ENCODE results near the gene ABCC5.

ABCC5 gene

GRCh38 chr3:183918178-183918577, 99.5 kb downstream of the ABCC5 start:
- no peak for DNase-seq

- no peak for DNase-seq
These were observed 99.9 kb downstream of the ABCC5 start for GRCh38 chr3:183917776-183918175.

DNA sequence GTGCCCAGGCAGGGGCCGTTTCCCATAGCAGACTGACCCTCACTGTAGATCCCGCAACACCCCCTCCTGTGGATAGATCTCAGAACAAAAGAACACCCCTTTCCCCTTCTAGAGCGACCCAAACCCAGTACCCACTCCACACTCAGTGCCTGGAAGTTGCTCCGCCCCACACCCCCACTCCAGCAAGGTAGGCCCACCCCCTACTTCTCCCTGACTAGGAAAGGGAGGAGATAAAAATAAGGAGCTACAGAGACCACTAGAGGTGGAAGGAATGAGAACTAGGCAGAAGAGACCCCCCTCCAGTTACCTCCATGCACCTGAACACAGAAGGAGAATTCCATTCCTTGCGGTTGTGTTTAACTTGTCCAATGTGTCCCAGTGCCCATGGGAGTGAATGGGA, 102.8 kb downstream of the ABCC5 start:
- DNase-seq, result no peak

- DNase-seq, result no peak
These were observed 104.1 kb downstream of the ABCC5 start for GRCh38 chr3:183913580-183913920.

GRCh38 chr3:183912895-183913579, 104.6 kb downstream of the ABCC5 start:
- DNase-seq, result no peak

DNA sequence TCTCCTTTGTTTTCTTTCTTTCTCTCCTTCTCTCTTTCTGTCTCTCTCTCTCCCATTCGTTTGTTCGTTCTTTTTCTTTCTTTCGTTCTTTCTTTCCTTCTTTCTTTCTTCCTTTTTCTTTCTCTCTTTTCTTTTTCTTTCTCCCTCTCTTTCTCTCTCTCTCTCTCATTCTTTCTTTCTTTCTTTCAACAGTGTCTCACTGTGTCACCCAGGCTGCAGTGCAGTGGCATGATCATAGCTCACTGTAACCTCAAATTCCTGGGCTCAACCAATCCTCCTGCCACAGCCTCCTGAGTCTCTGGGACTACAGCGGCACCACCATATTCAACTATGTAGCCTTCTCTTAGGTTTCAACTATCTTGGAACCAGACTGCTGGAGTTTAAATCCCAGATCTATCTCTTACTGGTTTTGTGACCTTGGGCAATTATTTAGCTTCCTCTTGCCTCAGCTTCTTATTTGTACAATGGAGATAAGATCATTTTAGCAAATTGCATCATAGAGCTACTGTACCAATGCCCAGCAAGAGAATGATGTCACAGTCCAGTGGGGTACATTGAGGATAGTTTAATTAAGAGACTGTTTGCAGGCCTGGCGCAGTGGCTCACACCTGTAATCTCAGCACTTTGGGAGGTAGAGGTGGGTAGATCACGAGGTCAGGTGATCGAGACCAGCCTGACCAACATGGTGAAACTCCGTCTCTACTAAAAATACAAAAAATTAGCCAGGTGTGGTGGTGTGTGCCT, 105.7 kb downstream of the ABCC5 start:
- no peak for DNase-seq

DNA sequence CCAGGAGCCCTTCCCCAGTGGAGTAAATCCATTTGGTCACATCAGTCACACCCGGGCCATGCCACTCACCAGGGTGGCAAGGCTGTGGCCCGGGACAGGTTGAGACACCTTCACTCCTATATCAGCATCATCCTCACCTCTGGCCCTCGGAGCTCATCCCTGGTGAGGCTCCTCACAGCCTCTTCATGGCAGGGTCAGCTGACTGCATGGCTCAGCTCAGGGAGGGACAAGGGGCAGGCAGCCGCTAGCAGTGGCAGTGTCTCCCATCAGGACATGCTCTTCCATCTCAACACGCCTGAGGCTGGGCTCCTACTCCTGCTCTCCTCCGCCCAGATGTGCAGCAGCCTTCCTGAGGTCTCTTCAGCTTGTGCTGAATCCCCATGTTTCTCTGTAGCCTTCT, 106.6 kb downstream of the ABCC5 start:
- no peak for DNase-seq

GRCh38 chr3:183909030-183909600, 108.6 kb downstream of the ABCC5 start:
- DNase-seq, result no peak

GRCh38 chr3:183907911-183908331, 109.8 kb downstream of the ABCC5 start:
- DNase-seq, result no peak

DNA sequence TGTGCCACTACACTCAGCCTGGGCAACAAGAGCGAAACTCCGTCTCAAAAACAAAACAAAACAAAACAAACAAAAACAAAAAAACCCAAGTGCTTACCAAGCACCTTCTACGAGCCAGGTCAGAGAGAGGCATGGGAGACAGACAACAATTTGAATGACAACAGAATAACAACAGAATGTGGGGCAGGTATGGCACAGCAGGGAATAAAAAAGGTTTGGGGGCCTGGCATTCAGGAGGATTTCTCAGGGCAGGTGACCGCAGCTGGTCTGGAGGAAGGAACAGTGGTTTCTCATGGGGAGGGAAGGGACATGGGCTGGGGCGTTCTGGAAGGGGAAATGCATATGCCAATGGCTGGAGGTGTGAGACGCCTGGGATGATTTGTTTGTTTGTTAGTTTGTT, 110.5 kb downstream of the ABCC5 start:
- DNase-seq, result no peak

DNA sequence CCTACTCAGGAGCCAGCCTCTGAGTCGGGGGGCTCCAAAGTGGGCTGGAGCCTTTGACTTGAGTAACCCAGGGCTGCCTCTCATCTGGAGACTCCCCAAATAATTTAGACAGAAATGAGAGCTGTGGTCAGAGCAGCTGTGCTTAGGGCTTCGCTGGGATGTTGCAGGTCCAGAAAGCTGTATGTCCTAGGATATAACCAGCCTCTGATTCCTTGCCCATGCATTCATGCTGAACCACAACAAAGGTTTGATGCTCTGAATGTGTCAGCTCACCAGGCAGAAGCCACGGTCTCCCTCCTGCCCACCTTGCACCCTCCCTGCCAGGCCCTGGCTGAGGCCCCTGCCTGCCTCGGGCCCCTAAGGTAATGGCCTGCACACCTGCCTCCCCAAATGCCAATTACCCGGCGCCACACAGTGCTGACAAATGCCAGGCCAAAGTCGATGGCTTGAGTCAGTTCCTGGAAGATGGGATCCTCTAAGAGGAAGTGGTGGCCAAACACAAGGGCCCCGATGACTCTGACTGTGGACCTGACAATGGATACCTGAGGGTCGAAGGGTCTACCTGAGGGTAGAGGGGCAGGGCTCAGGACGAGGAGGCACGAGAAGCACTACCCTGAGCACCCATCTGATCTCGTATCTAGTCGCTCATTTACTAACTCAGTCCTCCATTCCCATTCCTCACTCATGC, 111.3 kb downstream of the ABCC5 start:
- no peak for DNase-seq

GRCh38 chr3:183904833-183905780, 112.6 kb downstream of the ABCC5 start:
- no peak for DNase-seq

DNA sequence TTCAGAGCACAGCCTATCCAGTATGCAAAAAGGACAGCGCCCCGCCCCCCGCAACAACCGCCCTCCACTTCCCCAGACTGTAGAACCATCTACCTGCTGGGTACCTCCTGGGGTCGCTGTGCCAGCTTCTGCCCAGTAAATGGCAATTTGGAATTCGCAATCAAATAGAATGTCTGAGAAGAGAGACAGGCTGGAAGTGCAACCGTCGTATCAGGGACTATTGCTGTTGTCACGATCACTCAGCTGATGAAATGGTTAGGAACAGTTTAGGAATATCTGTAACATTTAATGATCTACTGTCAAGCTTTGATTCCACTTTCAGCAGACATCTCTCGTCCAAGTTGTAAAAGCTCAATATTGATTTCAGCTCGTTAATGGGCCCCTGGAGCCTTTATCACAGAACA, 119.7 kb downstream of the ABCC5 start:
- DNase-seq, result no peak

DNA sequence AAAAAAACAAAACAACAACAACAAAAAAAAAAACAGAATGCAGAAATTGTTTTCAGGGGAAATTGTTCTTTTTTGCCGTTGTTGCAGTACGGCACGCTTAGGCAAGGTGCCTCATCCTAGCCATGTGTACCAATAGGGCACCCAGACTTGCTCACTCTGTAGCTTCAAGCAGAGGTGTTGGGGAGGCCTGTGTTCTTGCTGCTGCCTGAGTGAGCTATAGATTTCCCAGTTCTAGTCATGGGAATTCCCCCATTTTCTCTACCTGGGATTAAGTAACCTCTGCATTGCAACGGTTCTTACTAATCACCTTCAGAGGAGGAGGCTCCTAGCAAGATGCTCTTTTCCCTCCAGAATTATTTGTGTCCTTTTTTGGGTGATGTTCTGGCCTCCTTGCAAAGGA, 120.1 kb downstream of the ABCC5 start:
- DNase-seq, result no peak

- no peak for DNase-seq
These were observed 121.1 kb downstream of the ABCC5 start for GRCh38 chr3:183896610-183897009.

GRCh38 chr3:183896184-183896583, 121.5 kb downstream of the ABCC5 start:
- DNase-seq, result no peak

DNA sequence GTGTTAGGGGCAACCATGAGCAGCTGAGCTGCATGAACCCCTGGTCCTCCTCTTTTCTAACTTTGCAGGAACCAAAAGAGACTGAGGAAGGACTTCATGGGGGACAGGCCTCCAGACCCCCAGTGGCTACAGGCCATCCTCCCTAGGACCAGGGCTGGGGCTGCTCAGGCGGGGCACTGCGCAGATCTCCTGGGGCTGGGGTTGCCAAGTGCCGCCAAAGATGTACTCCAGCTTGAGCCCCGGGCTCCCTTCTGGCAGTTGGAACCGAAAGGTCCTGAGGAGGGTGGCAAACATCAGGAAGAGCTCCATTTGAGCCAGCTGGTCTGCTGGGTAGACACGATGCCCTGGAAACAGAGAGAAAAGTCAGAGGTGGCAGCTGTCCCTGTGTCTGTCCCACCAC, 121.9 kb downstream of the ABCC5 start:
- DNase-seq, result no peak

- DNase-seq, result no peak
These were observed 122.4 kb downstream of the ABCC5 start for GRCh38 chr3:183895296-183895695.

DNA sequence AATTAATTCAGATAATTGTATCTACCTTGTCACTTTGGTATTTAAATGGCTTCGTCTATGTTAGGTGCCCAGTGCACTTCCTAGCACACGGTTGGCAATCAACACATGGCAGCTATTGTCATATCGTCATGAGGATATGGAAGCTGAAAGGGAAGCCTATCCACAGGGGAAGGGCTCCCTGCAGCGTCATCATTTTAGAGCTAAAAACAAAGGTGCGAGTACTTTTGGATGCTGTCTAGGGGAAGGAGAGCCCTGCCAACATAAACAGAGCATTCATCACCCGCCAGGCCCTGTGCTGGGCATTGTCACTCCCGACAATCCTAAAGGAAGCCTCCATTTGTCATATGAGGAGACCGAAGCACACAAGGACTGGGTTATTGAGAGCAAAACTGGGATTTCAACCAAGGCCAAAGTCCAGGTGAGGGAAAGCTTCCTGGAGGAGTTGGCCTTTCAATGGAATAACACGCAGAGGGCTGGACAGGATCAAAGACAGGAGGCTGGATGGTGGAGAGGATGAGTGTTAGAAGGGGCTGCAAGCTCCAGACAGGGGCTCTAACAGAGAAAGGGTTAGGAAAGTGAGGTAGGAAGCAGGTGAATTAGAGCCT, 125.0 kb downstream of the ABCC5 start:
- no peak for DNase-seq

GRCh38 chr3:183885766-183886165, 131.9 kb downstream of the ABCC5 start:
- DNase-seq, result no peak

GRCh38 chr3:183884427-183885296, 133.0 kb downstream of the ABCC5 start, which contains the start of gene PARL:
TSS of gene PARL (minus strand) at chr3:183884880. CDS start at chr3:183884846, 34 bp downstream.
- peak; percentile 98 for DNase-seq
